ENCODE results near the gene DCK. TPM values are rescaled to one million over a fixed set of nuclear protein-coding genes. Genes with fewer than 3 reads are reported as not detected.

The DCK gene
- total RNA-seq, 1 experiment from 2014 or later = 13.7 TPM

GRCh38 chr4:70976252-70976651 lies 17.2 kb upstream of the DCK start:
- no peak overlapping the region for H3K4me3 Mint-ChIP-seq

More at GRCh38 chr4:70976252-70976651, 17.2 kb upstream of the DCK start:
- Histone ChIP-seq H3K14ac (ENCODE audit: insufficient read depth, low read length) (no peak overlapping the region), H3K9ac (ENCODE audit: extremely low read depth, insufficient read length, low read length) (no peak overlapping the region), H3K9me3 (ENCODE audit: control insufficient read depth, low read depth, low read length) (no peaks in the 10 kb centered on the region), H4K8ac (replicated peaks; ENCODE audit: insufficient read length, low read depth, low read length) (no peak overlapping the region), H2BK5ac (ENCODE audit: insufficient read length, low read length) (no peak overlapping the region), H2AFZ (ENCODE audit: low read length) (no peak overlapping the region), H3K27me3 (ENCODE audit: insufficient read depth, low read length) (no peaks in the 10 kb centered on the region), H3K23ac (ENCODE audit: insufficient read length, low read depth, low read length) (no peak overlapping the region), H3K18ac (ENCODE audit: insufficient read length, low read depth, low read length) (no peak overlapping the region), H3K79me1 (ENCODE audit: insufficient read depth, low read depth, low read length, poor library complexity, severe bottlenecking) (no peaks in the 10 kb centered on the region), H4K5ac (ENCODE audit: insufficient read length, low read depth, low read length) (no peak overlapping the region), H3K4me2 (ENCODE audit: insufficient read depth, insufficient read length, low read length) (no peak overlapping the region), H4K20me1 (ENCODE audit: control insufficient read depth, insufficient read depth, insufficient read length) (no peaks in the 10 kb centered on the region), H2BK120ac (ENCODE audit: low read depth, low read length, poor library complexity, severe bottlenecking) (no peak overlapping the region), H3K4ac (ENCODE audit: low read depth, low read length) (no peak overlapping the region), H3K79me2 (ENCODE audit: insufficient read depth, low read length) (no peaks in the 10 kb centered on the region), H2BK15ac (ENCODE audit: low read depth, low read length) (no peak overlapping the region), H3K27ac (ENCODE audit: insufficient read length, low read depth, low read length) (no peak overlapping the region), H2AK5ac (ENCODE audit: insufficient read length, low read length) (no peak overlapping the region), H4K91ac (ENCODE audit: insufficient read length, low read depth, low read length) (no peak overlapping the region), H3K56ac (ENCODE audit: insufficient read length, low read depth, low read length) (no peak overlapping the region), H3T11ph (ENCODE audit: low read length) (no peak overlapping the region), H3K23me2 (ENCODE audit: insufficient read length, low read depth, low read length, poor library complexity, severe bottlenecking) (no peaks in the 10 kb centered on the region), H2BK12ac (ENCODE audit: insufficient read length, low read depth, low read length) (no peak overlapping the region), H2BK20ac (ENCODE audit: low read depth, low read length, poor library complexity, severe bottlenecking) (no peak overlapping the region), H3K4me1 (ENCODE audit: insufficient read depth, low read length) (peaks cover 3% of the 10 kb centered on the region; the same call in 1 of the 2 replicates)
- Mint-ChIP-seq H3K27me3 (ENCODE audit: low read depth) (no peaks in the 10 kb centered on the region), H3K4me1 (no peaks in the 10 kb centered on the region), H3K27ac (no peak overlapping the region), H3K9me3 (no peaks in the 10 kb centered on the region), H3K36me3 (ENCODE audit: insufficient read depth in 1 of 3, low read depth in 3 of 3) (peaks cover 5 to 27% (median 20%) of the 10 kb centered on the region in 3 experiments; a peak in 6 of 7 replicates)
- DNase-seq = no peak
- WGBS (ENCODE audit: extremely low coverage, insufficient read length, low lambda C conversion rate) = no CpG with 5 or more reads among the region's 3 CpGs
- no peak for TF ChIP-seq CTCF (conservative IDR thresholded peaks at IDR 0.05)

Data from H9 (cell line).